ENCODE measurements around the gene CD3G. TPM values are rescaled to one million over a fixed set of nuclear protein-coding genes. Genes with fewer than 3 reads are reported as not detected.

The CD3G gene
- total and polyA plus RNA-seq, 9 of the 15 experiments (the other 6 are each of a cell fraction or from before 2014, with no cell fraction given) = 0.30 to 1.7 (median 0.47) TPM

- no peak for TF ChIP-seq KAT2B (IDR thresholded peaks at IDR 0.05; ENCODE audit: low read depth, low read length)
- no peak for TF ChIP-seq BMI1 (IDR thresholded peaks at IDR 0.05; ENCODE audit: low read length)
- no peak for TF ChIP-seq ZNF124 (CRISPR knock-in tag; IDR thresholded peaks at IDR 0.05)
- TF ChIP-seq ZNF146 (CRISPR knock-in tag; IDR thresholded peaks at IDR 0.05; ENCODE audit: unreplicated experiment) = no peak
- TF ChIP-seq HDAC2 (IDR thresholded peaks at IDR 0.05) = 0 out of 2 replicates have a peak, but pooled peaks have one; percentile 47
- TF ChIP-seq ZNF174 (CRISPR knock-in tag; IDR thresholded peaks at IDR 0.05) = no peak
- TF ChIP-seq NFXL1 (CRISPR knock-in tag; IDR thresholded peaks at IDR 0.05) = no peak
- no peak for TF ChIP-seq ZSCAN32 (CRISPR knock-in tag; IDR thresholded peaks at IDR 0.05)
- TF ChIP-seq HINFP (tag; conservative IDR thresholded peaks at IDR 0.05; ENCODE audit: low read depth) = no peak
- peak; percentile 63; the same call in 1 of the 2 replicates for TF ChIP-seq TCF7 (IDR thresholded peaks at IDR 0.05; ENCODE audit: borderline replicate concordance)
- no peak for TF ChIP-seq MTA1 (IDR thresholded peaks at IDR 0.05; ENCODE audit: borderline replicate concordance)
- no peak for TF ChIP-seq SMARCA4 (IDR thresholded peaks at IDR 0.05)
- no peak for TF ChIP-seq SRSF1 (IDR thresholded peaks at IDR 0.05; ENCODE audit: low read depth, low read length)
- TF ChIP-seq FIP1L1 (IDR thresholded peaks at IDR 0.05; ENCODE audit: low read depth, low read length, poor library complexity, severe bottlenecking) = no peak
- no peak; the same call in 1 of the 2 replicates for TF ChIP-seq REST (IDR thresholded peaks at IDR 0.05; ENCODE audit: borderline replicate concordance)
- no peak for TF ChIP-seq REST (CRISPR knock-in tag; IDR thresholded peaks at IDR 0.05; ENCODE audit: low read depth)
- 0 out of 2 replicates have a peak, but pooled peaks have one; percentile 4 for TF ChIP-seq CREB5 (CRISPR knock-in tag; IDR thresholded peaks at IDR 0.05)
Observed at GRCh38 chr11:118401151-118401879, 57.2 kb downstream of the CD3G start, which contains the start of gene ATP5MG (continued).
